ENCODE data around the gene FBH1.

DNA sequence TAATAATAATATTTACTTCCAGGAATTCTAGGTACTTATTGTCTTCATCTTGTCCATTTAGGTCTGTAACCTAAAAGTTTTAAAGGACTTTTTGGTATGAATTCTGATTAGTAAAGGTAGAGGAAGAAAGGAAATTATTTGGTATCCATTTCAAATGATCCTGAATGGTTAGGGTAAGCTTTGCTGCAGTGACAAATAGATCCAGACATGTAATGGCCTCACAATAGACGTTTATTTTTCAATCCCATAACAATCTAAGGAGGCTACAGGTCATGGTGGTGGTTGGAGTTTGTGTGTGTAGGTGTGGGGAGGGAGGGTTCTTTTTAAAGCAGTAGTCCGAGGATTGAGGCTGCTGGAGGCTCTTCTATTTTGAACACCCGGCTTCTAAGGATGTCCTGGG, 5.3 kb downstream of the FBH1 start:
- TF ChIP-seq POLR2A (IDR thresholded peaks at IDR 0.05): no peak
- TF ChIP-seq, protein P1, sequence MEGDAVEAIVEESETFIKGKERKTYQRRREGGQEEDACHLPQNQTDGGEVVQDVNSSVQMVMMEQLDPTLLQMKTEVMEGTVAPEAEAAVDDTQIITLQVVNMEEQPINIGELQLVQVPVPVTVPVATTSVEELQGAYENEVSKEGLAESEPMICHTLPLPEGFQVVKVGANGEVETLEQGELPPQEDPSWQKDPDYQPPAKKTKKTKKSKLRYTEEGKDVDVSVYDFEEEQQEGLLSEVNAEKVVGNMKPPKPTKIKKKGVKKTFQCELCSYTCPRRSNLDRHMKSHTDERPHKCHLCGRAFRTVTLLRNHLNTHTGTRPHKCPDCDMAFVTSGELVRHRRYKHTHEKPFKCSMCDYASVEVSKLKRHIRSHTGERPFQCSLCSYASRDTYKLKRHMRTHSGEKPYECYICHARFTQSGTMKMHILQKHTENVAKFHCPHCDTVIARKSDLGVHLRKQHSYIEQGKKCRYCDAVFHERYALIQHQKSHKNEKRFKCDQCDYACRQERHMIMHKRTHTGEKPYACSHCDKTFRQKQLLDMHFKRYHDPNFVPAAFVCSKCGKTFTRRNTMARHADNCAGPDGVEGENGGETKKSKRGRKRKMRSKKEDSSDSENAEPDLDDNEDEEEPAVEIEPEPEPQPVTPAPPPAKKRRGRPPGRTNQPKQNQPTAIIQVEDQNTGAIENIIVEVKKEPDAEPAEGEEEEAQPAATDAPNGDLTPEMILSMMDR (IDR thresholded peaks at IDR 0.05): no peak
